DMS 273 (cell line): Measurements from ENCODE around the gene RTN4IP1.
"Not testable (repeated sequence)": the region's sequence is repeated elsewhere in the genome, so short reads cannot be mapped to it uniquely, and the experiment has no call there.

ENCODE experiments used
- DNase-seq: peaks from one replicate; lab custom pipeline; 2025; ENCODE audit not compliant: unreplicated experiment; lab: John Stamatoyannopoulos, UW

Gene RTN4IP1

DNA sequence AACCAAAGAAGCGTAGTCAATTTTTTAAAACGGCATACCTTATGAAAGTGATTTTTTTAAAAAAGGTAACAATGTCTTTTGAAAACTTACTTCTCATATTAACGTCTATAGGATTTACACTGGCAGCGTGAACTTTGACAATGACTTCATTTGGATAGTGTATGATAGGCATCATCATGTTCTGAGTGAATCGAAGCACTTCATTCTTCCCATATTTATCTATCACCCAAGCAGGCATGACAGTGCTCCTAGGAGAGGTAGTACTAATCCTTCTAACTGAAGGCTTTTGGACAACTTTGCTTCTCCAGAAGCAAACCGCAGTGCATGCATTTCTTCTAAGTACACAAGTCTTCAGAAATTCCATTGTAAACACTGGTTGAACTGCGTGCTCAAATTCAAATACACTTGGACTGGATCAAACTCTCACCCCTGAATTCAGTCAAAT lies 618 bp downstream of the RTN4IP1 start:
- DNase-seq = peak; percentile 32

DNA sequence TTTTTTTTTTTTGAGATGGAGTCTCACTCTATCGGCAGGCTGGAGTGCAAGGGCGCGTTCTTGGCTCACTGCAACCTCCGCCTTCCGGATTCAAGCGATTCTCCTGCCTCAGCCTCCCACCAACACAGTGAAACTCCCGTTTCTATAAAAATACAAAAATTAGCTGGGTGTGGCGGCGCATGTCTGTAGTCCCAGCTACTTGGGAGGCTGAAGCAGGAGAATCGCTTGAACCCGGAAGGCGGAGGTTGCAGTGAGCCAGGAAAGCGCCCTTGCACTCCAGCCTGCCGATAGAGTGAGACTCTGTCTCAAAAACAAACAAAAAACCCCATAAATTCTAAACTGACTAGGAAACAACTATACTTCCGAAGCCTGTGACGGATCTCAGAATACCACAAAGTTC lies 1.5 kb downstream of the RTN4IP1 start:
- DNase-seq = not testable (repeated sequence)

DNA sequence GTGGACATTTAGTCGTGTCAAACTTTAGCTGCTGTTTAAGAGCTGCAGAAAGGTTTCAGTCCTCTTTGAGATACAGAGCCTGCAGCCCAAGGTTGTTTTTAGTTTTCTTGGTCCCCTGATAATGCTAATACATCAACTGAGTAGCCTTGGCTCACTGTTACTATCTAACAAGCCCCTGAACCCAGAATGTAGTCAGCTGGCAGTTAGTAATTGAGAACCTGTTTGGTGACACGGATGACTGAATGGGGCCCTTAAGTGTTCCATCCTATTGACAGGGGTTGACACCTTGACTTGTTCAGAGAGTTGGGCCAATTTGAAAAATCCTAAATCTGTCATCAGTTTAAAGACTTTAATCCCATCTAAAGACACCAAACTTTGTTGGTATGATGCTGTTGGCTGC lies 2.8 kb downstream of the RTN4IP1 start:
- DNase-seq = no peak

DNA sequence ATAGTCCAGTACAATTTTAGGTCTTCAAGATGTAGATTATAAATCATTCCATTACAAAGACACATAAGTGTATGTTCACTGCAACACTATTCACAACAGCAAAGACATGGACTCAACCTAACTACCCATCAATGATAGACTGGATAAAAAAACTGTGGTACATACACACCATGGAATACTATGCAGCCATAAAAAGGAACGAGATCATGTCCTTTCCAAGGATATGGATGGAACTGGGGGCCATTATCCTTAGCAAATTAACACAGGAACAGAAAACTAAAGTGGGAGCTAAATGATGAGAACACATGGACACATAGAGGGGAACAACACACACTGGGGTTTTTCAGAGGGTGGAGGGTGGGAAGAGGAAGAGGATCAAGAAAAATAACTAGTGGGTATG lies 6.3 kb downstream of the RTN4IP1 start:
- DNase-seq = no peak

DNA sequence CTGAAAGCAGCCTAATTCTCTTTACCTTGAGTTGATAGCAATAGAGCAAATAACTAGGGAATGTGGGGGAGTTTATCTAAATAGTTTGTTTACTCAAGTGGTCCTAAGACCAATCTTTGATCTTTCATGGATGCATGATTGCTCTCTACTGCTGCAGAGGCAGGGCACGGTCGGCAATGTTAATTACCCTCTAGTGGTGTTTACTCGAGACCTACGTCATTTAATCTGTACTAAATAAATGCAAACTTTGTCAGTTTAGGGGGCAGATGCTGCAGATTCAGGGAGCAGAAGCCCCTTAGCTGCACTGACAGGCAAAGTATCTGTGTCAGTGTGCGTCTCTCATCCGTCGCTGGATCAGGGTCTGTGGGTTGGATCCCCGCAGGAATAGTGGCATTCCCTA lies 6.9 kb downstream of the RTN4IP1 start:
- DNase-seq = no peak

DNA sequence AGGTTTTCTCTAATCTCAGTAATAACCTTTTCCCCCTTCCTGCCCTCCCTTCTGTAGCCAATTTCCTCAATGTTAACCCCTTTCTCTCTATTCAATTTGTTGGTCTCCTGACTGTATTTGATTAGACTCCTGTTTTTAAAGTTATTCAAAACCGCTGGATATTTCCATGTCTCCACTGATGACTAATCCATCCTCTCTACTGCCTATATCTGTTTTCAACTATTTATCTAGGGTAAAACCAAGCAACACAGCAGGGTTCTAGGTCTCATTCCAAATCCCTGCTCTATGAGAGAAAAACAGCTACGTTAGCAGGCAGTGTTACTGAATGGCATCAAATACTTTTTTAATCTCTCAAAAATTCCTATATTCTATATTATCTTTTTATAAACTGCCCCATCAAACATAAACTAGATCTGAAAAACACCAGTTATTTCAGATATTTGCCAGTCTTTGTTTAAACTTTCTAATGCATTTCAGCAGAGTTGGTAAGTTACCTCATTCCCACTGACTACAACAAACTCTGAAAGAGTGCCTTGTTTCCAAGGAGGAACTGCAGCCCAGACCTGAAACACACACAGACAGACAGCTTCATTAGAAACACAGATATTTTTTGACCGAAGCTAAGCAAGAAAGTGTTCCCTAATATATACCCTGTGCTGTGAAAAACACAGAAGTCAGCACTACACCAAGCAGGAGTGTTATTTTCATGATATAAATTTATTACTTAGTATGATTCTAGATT lies 8.2 kb downstream of the RTN4IP1 start:
- DNase-seq = no peak

DNA sequence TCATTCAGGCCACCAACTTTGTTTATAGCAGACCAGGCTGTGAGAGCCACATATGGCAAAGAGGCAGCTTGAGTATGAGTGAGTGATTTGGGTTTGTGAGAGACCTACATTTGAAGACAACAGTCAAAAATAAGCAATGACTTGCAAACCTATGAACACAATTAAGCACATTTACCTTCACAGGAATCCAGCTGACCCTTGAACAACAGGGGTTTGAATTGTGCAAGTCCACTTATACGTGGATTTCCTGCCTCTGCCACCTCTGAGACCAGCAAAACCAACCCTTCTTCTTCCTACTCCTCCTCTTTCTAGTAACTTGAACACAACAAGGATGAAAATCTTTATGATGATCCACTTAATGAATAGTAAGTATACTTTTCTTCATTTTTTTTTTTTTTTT lies 10.1 kb downstream of the RTN4IP1 start:
- no peak for DNase-seq

DNA sequence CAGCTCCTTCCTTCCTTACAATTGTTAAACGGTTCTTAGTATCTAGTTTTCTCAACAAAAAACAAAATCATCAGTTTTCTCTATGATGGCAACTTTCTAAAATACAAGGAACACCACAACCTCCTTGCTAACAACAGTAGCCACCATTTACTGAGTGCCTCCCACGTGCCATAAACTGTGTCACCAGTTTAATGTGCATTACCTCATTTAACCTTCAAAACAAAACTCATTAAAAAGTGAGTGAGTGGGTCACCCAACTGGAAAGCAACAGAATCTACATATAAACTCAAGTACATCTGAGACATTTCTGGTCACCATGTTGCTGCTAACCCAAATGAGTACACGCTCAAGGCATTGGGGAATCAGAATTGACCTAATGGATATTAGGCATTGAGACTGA lies 11.0 kb downstream of the RTN4IP1 start:
- DNase-seq = no peak

DNA sequence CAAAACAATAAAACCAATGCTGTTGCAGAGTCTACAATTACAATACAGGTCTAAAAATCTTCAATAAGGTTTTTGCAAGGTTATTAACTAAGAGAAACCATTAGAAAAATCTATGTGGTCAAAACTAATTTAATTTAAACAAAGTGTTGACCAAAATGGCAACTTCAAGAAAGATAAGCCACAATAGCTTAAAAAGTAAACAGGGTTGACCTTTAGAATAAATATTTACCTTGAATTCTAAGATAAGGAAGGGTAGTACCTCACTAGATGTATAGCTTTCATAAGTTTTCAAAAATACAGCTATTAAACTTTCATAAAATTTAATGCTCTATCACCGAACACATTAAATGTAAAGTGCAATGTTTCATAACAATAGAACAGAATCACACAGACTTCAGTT lies 11.4 kb downstream of the RTN4IP1 start:
- no peak for DNase-seq

DNA sequence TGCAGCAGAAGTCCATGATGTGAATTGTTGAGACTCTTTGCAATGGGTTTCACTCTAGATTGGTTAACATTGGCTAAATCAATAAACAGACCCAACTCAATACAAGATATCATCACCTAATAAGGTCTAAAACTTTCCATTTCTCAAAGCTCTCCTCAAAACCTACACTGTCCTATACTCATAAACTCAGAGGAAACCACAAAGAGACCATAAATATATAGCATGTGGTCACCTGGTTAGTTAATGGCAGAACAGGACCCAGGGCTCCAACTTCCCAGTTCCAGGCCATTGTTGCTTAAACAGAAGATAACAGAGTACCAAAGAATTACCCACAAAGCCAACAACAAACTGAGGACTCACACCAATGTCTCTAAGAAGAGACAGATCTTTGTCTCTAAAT lies 12.0 kb downstream of the RTN4IP1 start:
- no peak for DNase-seq

DNA sequence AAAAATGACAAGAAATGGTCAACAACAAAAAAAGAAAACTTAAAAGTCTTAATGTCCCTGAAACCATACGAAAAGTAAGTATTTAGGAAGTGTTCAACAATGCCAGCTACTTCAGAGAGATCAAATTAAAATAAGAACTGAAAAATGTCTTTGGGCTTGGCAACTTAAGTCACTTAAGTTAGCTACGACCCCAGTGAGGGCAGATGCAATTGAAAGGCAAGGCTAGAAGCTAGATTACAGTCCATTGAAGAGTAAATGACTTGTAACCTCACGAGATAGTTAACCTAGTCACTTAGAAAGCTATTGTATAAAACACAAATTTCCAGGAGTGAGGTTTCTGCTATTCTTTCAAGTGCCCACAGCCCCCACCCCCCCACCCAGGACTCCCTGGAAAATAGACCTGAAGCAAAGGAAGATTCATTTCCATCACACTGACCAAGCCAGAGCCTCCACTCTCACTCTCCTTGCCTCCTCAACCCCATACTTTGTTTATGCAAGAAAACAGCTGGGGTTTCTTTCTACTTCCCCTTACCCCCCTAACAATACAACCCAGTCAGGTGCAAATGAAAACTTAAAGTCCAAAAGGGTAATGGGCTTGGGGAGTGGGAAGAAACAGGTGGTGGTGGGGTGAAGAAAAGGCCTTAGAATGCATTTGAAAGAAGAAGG lies 14.6 kb downstream of the RTN4IP1 start:
- no peak for DNase-seq

DNA sequence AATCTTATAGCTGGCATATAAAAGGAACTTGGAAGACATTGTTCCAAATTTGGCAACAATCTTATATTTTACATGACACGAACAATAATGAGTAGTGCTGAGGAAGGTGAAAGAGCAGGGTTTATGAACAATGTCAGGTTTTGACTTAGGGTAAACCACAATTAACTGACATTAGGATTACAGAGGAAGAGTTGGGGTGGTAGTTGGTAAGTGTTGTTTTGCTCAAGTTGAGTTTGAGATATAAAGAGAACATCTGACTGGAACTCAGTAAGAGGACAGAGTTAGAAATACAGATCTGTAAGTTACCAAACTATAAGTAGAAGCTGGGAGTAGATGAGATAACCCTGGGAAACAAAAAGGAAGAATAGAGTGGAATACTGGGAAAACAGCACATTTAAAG lies 15.1 kb downstream of the RTN4IP1 start:
- DNase-seq = no peak

DNA sequence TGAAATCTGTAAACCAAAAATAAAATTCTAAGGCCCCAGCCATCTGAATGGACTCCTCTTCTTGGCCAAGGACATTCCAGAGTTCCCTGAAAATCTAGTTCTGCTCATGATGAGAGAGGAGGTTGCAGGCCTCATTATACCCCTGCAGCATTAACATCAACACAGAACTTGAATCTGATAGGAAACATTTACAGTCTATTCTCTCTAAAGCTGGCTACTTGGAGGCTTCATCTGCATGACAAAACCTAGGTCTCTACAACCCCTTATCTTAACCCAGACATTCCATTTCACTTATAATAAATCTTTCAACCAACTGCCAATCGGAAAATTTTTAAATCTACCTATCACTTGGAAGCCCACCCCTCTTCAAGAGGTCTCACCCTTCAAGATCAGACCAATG lies 15.7 kb downstream of the RTN4IP1 start:
- no peak for DNase-seq

DNA sequence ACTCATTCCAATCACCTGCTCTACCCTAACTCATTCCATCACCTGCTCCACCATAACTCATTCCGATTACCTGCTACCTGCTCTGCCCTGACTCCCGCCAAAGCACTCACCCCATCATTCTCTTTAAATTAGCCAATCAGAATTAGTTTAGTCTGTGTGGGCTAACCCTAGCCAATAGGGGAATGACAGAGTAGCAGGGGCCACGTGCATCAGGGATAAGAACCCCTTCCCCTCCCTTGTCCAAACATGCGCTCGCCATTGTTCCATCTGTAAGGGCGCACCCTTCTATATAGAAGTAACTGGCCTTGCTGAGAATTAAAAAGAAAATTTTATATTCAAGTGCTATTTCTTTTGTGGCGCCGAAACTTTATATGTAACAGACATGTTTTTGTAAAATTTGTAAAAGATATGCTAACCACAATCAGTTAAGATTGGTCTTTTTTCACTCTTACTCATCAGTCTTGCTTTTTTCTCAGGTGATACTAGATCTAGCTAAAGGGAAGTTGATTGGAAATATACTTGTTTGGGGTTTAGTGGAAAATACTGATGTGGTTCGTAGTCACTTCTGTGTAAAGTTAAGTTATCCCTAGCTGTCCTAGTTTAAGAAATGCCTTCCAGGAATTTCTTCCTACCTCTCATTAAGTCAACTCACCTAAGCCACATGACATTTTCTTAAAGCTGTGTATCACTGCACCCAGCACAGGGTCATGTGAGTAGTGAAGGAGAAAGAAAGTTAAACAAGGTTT lies 16.5 kb downstream of the RTN4IP1 start:
- no peak for DNase-seq

DNA sequence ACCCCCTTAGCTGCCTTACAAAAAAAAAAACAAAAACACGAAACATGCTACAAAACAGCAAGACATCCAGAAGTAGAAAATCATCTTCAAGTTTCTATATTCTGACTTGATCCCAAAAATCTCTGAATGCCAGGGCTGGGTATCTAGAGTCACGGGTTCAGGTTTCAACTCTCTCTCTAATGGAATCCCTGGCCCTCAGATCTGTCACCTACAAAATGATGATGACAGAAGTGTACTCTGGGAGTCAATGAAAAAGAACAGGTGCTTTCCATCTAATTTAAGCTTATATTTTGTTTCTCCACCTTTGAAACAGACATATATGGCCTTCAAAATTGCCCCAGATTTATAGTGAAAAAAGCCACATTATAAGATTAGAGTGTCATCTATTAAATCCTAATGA lies 18.3 kb downstream of the RTN4IP1 start:
- no peak for DNase-seq

DNA sequence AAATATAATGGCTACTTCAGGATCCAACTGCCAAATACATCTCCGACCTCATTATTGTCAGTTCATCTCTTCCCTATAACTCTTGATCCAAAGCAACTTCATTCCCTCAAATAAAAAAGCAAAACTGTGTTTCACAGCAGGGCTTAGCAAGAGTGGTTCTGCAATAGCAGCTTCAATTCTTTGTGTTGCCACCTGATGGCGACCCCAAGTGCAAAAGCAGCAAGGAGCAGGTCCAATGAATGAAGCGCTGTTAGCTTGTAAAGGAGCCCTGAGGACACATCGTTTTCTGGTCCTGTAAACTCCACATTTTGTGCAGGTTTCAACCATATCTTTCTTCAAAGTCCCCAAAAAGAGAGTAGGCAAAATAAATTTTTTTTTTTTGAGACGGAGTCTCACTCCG lies 19.6 kb downstream of the RTN4IP1 start:
- DNase-seq = peak; percentile 63

DNA sequence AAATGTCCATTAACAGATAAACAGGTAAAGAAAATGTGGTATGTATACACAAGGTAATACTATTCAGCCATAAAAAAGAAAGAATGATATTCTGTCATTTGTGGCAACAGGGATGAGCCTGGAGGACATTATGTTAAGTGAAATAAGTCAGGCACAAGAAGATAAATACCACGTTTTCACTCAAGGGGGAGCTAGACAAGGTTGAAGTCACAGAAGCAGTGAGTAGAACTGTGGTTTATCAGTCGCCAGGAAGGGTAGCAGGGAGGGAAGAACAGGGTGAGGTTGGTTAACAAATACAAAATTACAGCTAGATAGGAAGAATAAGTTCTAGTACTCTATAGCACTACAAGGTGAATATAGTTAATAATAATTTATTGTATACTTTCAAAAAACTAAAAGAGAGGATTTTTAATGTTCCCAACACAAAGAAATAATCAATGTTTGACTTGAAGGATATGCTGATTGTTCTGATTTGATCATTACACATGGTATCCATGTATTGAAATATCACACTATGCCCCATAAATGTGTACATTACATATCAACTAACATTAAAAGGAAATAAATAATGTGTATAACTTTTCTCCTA lies 21.1 kb downstream of the RTN4IP1 start:
- peak; percentile 78 for DNase-seq

DNA sequence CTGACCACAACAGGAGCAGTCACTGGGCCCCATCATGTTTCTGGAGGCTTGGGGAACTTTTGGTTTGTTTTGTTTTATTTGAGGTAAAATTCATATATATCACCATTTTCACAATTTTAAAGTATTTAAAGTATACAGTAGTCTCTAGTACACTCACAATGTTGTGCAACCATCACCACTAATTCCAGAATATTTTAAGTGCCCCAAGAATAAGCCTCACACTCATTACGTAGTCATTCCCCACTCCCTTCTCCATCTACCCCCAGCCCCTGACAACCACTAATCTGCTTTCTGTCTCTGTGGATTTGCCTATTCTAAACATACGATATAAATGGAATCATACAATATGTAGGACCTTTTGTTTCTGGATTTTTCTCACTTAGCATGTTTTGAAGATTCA lies 29.0 kb downstream of the RTN4IP1 start:
- no peak for DNase-seq

DNA sequence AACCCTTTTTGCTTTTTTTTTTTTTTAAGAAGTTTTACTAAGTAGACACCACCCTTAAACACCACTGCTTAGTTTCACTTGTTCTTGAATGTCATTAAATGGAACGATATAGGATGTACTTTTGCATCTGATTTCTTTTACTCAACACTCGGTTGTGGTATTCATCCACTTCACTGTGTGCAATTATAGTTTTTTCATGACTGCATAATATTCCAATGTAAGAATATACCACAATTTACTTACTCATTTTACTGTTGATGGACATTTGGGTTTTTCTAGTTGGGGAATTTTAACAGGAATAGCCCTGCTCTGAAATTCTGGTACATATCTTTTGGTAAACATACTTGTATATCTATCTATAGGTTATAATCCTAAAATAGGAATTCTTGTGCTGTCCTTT lies 29.9 kb downstream of the RTN4IP1 start:
- DNase-seq = no peak

DNA sequence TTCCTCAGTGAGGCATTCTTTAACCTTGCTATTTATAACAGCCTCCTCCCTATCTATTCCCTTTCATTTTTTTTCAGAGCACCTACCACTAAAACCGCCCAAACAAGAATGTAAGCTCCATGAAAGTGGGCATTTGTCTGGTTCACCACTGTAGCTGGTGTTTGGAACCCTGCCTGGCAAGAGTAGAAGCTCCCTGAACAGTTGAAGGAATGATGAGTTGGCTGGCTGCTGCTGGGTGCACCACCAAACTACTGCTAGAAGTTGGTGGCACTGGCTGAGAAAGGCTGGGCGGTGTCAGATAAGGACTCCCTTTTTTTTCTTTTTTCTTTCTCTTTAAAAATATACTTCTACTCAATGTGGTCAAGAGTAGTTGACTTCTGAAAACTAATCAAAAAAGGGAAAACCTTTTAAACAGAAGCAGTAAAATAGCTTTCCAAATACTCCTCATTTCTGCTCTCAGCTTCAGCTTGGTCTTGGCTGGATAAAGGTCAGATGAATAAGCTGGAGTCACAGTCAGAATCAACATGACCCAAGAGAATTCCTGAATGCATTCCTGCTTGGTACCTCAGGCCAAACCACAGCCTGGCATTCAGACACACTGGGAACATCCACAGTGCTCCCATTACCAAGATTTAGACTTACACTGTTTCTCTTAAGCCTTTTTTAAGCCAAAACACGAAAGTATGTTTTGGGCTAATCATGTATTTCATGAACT lies 38.0 kb downstream of the RTN4IP1 start:
- no peak for DNase-seq

DNA sequence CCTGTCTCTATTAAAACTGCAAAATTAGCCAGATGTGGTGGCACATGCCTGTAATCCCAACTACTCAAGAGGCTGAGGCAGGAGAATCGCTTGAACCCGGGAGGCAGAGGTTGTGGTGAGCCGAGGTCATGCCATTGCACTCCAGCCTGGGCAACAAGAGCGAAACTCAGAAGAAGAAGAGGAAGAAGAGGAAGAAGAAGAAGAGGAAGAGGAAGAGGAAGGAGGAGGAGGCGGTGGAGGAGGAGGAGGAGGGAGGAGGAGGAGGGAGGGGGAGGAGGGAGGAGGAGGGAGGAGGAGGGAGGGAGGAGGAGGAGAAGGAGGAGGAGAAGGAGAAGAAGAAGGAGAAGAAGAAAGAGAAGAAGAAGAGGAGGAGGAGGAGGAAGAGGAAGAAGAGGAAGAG lies 40.4 kb downstream of the RTN4IP1 start:
- DNase-seq = not testable (repeated sequence)
